ENCODE measurements around the gene USP20.

The USP20 gene

DNA sequence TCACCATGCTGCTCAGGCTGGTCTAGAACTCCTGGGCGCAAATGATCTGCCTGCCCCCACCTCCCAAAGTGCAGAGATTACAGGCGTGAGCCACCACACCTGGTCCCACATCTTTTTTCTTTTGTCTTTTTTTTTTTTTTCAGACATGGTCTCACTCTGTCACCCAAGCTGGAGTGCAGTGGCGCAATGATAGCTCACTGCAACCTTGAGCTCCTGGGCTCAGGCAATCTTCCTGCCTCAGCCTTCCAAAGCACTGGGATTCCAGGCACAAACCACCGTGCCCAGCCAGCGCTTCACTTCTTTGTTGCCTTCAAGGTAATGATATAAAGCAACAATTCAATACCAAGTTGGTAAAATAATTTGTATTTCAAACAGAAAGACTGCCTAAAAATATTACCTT, 78.8 kb downstream of the USP20 start:
- Mint-ChIP-seq H3K4me3 (no peak overlapping the region), H3K9me3 (no peaks in the 10 kb centered on the region), H3K27me3 (no peaks in the 10 kb centered on the region), H3K27ac (peak overlapping the region; percentile 77), H3K4me1 (ENCODE audit: low read depth) (peaks cover 40% of the 10 kb centered on the region), H3K36me3 (ENCODE audit: low read depth) (peaks cover 89% of the 10 kb centered on the region)
- no peak for DNase-seq

DNA sequence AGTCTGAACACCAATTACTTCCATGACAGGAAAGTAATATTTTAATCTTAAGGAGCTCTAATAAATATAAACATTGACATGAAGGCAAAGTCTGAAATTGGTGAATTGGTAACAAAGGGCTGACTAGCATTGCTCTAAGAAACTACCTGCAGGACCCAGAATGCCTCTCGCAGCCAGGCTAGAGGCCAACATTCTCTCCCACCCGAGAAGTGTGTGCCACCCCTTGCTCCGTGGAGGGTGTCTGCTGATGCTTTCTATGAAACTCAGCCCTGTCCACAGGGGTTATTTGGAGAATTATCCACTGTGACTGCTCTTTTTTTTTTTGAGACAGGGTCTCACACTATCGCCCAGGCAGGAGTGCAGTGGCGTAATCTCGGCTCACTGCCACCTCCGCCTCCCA, 81.4 kb downstream of the USP20 start:
- H3K9me3 Mint-ChIP-seq, result no peaks in the 10 kb centered on the region
- H3K27me3 Mint-ChIP-seq, result no peaks in the 10 kb centered on the region
- H3K27ac Mint-ChIP-seq, result peak overlapping the region; percentile 29

DNA sequence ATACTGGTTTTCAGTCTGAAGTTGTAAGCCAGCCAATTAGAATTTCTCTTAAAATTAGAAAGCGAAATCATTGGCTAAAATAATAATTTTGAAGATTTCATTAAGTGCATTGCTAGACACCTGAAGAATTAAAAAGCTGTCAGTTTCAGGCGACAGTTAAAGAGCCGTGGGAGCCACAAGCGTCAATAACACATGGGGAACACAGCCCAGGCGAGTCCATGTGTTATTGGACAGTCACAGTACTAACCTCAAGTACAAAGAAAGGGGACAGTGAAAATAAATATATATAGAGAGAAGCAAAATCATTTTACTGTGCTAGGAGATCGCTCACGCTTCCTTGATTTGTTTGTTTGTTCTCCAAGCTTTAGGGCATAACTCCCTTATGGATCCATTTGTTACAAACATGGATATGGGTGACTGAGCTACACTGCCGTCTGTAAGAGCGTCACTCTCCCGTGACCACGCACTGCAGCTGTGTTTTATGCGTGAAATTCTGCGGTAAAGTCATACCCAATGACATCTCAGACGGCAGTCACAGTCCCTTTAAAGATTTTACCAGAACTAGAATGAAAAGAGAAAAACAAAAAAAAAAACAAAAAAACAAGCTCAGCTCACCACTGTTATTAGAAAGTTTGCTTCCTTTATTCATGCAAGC, 83.2 kb downstream of the USP20 start:
- peaks cover 53% of the 10 kb centered on the region for H3K4me1 Mint-ChIP-seq (ENCODE audit: low read depth)
- peak overlapping the region; percentile 92 for H3K27ac Mint-ChIP-seq
- H3K36me3 Mint-ChIP-seq (ENCODE audit: low read depth), result peaks cover 91% of the 10 kb centered on the region
- no peak for DNase-seq
- no peaks in the 10 kb centered on the region for H3K9me3 Mint-ChIP-seq
- peak overlapping the region; percentile 39 for H3K4me3 Mint-ChIP-seq
- no peaks in the 10 kb centered on the region for H3K27me3 Mint-ChIP-seq

More for the DNA sequence above, 81.4 kb downstream of the USP20 start:
- Mint-ChIP-seq H3K36me3 (ENCODE audit: low read depth) (peaks cover 91% of the 10 kb centered on the region), H3K4me1 (ENCODE audit: low read depth) (peaks cover 44% of the 10 kb centered on the region), H3K4me3 (no peak overlapping the region)
- peak; percentile 20 for DNase-seq

DNA sequence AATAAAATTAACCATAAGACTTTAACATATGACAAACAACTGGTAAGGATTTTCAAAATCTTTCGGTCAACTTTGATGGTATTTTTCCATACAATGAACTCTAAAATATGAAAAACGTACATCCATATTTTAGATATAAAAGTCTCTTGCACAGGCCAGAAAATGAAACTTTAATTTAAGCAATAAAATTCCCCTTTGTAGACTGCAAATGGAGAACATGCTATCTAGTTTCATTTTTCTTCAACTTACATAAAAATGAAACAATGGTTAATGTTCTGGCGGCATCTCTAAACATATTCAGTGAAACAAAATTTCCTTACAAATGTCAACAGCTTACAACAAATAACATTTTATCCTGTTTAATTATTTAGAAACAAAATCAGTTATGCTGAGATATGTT, 84.0 kb downstream of the USP20 start:
- Mint-ChIP-seq H3K4me3 (peak overlapping the region; percentile 39), H3K9me3 (no peaks in the 10 kb centered on the region), H3K4me1 (ENCODE audit: low read depth) (peaks cover 56% of the 10 kb centered on the region), H3K27ac (peak overlapping the region; percentile 92), H3K36me3 (ENCODE audit: low read depth) (peaks cover 91% of the 10 kb centered on the region), H3K27me3 (no peaks in the 10 kb centered on the region)
- no peak for DNase-seq

DNA sequence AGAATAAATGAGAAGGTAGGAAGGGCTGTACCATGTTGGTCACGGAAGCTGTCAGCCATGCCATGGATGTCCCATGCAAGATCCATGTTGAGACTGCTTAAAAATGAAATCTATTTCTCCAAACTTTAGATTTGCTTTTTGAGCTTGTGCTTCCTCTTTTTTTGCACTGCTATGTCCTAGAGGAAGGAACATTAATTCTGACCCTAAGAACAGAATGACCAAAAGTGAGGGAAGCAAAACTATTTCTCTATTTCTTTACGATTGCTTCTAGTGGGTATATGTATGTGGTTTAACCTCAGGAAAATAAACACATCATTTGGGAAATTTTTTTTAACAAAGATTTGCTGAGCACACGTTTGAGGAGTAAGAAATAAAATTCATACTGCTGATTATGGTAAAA, 84.6 kb downstream of the USP20 start:
- peaks cover 94% of the 10 kb centered on the region for H3K36me3 Mint-ChIP-seq (ENCODE audit: low read depth)
- peak overlapping the region; percentile 92 for H3K27ac Mint-ChIP-seq
- no peak for DNase-seq
- H3K4me1 Mint-ChIP-seq (ENCODE audit: low read depth), result peaks cover 59% of the 10 kb centered on the region
- no peaks in the 10 kb centered on the region for H3K9me3 Mint-ChIP-seq
- peak overlapping the region; percentile 27 for H3K4me3 Mint-ChIP-seq
- no peaks in the 10 kb centered on the region for H3K27me3 Mint-ChIP-seq

DNA sequence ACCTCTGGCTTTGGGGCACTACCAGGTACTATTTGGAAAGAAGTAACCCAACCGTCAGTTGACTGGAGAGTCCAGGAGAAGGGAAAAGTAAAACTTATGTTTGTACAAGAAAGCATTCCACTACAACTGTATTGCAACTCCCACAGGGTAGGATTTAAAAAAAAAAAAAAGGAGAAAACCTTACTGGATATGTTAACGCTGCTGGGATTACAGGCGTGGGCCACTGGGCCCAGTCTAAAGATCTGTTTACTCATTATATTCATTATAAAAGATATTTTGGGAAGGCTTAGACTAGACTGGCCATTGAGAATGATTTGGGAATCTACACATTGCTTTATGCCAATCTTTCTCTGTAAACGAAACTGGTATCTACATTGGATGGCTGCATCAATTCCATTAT, 86.6 kb downstream of the USP20 start:
- DNase-seq, result no peak
- H3K4me1 Mint-ChIP-seq (ENCODE audit: low read depth), result peaks cover 54% of the 10 kb centered on the region
- H3K4me3 Mint-ChIP-seq, result no peak overlapping the region
- peaks cover 97% of the 10 kb centered on the region for H3K36me3 Mint-ChIP-seq (ENCODE audit: low read depth)
- no peaks in the 10 kb centered on the region for H3K9me3 Mint-ChIP-seq
- peak overlapping the region; percentile 53 for H3K27ac Mint-ChIP-seq
- no peaks in the 10 kb centered on the region for H3K27me3 Mint-ChIP-seq

DNA sequence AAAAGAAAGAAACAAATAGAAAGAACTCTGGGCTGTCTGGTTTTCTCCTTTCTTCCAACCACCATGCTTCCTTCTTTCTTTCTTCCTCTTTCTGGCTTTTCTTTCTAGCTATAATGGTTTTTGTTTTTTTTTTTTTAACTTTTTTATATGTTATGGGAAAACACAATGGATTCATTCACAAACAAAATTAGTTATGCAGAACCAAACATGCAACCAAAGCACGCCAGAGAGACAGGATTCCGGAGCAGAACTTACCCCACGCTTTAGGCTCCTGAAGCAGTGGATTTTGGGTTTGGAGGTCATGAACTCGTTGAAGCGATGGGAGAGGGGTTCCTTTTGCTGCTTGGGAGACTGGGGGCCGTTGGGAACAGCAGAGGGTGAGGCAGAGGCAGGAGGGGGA, 88.3 kb downstream of the USP20 start:
- H3K27ac Mint-ChIP-seq, result peak overlapping the region; percentile 61
- peaks cover 96% of the 10 kb centered on the region for H3K36me3 Mint-ChIP-seq (ENCODE audit: low read depth)

DNA sequence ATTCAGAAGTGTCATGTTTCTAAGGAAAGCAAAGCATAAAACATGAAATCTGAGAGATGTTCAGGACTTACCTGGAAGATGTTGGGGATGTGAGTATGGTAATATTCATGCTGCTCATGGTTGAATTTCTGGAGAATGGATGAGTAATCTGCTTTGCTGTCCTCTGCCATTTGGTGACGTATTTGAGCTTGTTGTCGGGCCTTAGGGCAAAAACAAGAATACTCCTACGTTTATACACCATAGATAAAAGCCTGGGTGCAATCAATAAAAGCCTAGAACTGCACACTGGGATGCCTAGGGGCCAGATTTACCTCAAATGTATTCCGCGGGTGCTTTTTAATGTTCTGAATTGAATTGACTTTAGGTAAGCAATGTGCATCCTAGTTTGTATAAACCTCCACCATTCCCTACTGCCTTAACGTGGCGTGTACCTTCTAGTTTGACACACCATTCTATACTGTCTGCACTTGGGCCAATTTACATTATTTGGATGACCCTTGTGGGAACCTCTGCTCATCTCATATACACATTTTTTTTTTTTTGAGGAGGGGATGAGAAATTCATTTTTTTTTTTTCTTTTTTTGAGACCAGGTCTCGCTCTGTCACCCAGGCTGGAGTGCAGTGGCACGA, 94.4 kb downstream of the USP20 start:
- Mint-ChIP-seq H3K36me3 (ENCODE audit: low read depth) (peaks cover 87% of the 10 kb centered on the region), H3K4me3 (no peak overlapping the region), H3K4me1 (ENCODE audit: low read depth) (peaks cover 53% of the 10 kb centered on the region), H3K9me3 (no peaks in the 10 kb centered on the region), H3K27ac (peak overlapping the region; percentile 85), H3K27me3 (no peaks in the 10 kb centered on the region)
- peak; percentile 16 for DNase-seq

More for the DNA sequence above, 88.3 kb downstream of the USP20 start:
- DNase-seq, result peak; percentile 11
- H3K27me3 Mint-ChIP-seq, result no peaks in the 10 kb centered on the region
- peaks cover 48% of the 10 kb centered on the region for H3K4me1 Mint-ChIP-seq (ENCODE audit: low read depth)
- H3K9me3 Mint-ChIP-seq, result no peaks in the 10 kb centered on the region
- H3K4me3 Mint-ChIP-seq, result no peak overlapping the region

DNA sequence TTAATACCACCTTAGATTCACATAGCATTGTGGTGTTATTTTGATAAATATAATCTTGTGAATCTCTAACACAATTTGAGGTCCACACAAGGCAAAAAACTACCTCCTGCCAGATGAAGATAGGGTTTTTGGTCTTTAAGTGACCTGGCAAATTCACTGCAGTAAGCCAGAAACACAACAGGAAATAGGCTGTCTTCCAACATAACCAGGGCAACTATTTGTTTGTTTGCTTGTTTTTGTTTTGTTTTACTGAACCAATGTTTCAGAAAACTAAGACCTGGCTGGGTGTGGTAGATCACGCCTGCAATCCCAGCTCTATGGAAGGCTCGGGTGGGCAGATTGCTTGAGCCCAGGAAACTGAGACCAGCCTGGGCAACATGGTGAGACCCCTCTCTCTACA, 95.5 kb downstream of the USP20 start:
- Mint-ChIP-seq H3K4me1 (ENCODE audit: low read depth) (peaks cover 63% of the 10 kb centered on the region), H3K27ac (peak overlapping the region; percentile 85), H3K9me3 (no peaks in the 10 kb centered on the region), H3K27me3 (no peaks in the 10 kb centered on the region), H3K4me3 (no peak overlapping the region), H3K36me3 (ENCODE audit: low read depth) (peaks cover 86% of the 10 kb centered on the region)
- DNase-seq, result peak; percentile 9

Data from activated T-cell treated with anti-CD3 and anti-CD28 coated beads, Interleukin-2, amount 50 U/mL, for 24 hours (primary cell).